ENCODE data around the gene CCND1.

DNA sequence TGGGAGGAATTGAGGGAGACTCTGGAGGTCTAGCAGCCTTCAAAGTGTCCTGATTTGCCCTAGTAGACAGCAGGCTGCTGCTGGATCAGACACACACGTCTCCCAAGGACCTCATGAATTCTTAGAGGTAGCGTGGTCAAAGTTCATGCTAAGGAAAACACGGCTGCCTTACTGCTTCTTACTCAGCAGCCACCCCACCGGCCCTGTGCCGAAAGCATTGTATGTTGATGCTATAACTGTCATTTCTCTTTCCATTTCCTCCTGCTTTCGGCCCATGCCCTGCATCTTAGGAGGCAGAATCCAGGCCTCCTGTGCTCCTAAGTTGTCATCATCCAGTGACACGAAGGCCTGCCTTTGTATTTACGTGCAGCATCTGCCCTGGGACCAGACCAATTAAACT lies 10.5 kb upstream of the CCND1 start:
- TF ChIP-seq POLR2A (IDR thresholded peaks at IDR 0.05; ENCODE audit: low read depth, low read length) (no peak), PAX5 (IDR thresholded peaks at IDR 0.05; ENCODE audit: insufficient read depth, low read length, severe bottlenecking) (no peak), SPI1 (IDR thresholded peaks at IDR 0.05; ENCODE audit: low read depth, low read length) (no peak), POLR2AphosphoS5 (IDR thresholded peaks at IDR 0.05; ENCODE audit: low read depth, low read length) (no peak), POU2F2 (IDR thresholded peaks at IDR 0.05; ENCODE audit: low read depth, low read length) (no peak), TAF1 (IDR thresholded peaks at IDR 0.05; ENCODE audit: low read depth, low read length) (no peak)

Data from GM12891 (cell line).